Activated CD8-positive, alpha-beta T cell treated with anti-CD3 and anti-CD28 coated beads for 36 hours (primary cell): ENCODE data around the gene KPNA1. TPM values are rescaled to one million over a fixed set of nuclear protein-coding genes. Genes with fewer than 3 reads are reported as not detected.

ENCODE experiments used
- ATAC-seq: fragments of 200-7000 bp; cut with Tn5 transposase; one replicate; pipeline ENCODE4 v1.10.0; 2021; ENCODE audit warnings: mild to moderate bottlenecking, moderate library complexity
- CTCF ChIA-PET: fragments of 350-600 bp; sonication (Branson Sonifier 250); formaldehyde crosslinking; loops from one replicate; lab custom pipeline; 2021; ENCODE audit warnings: antibody characterized with exemption; lab: Charles Lee
- POLR2A ChIA-PET: fragments of 350-600 bp; sonication (Branson Sonifier 250); formaldehyde crosslinking; loops from one replicate; lab custom pipeline; 2021; ENCODE audit warnings: antibody characterized with exemption; lab: Charles Lee
- DNase-seq: peaks from one replicate; pipeline ENCODE4 v3.0.0-alpha.2; 2020
- H3K27ac Mint-ChIP-seq: one replicate; pipeline ENCODE4 v1.8.0; 2021; ENCODE audit warnings: mild to moderate bottlenecking, mixed read lengths
- H3K27me3 Mint-ChIP-seq: one replicate; pipeline ENCODE4 v1.8.0; 2021; ENCODE audit warnings: mixed read lengths
- H3K36me3 Mint-ChIP-seq: one replicate; pipeline ENCODE4 v1.8.0; 2021; ENCODE audit warnings: low read depth, mixed read lengths
- H3K4me1 Mint-ChIP-seq: one replicate; pipeline ENCODE4 v1.8.0; 2021; ENCODE audit warnings: low read depth, mixed read lengths
- H3K4me3 Mint-ChIP-seq: one replicate; pipeline ENCODE4 v1.8.0; 2021; ENCODE audit warnings: mild to moderate bottlenecking, moderate library complexity, mixed read lengths
- H3K9me3 Mint-ChIP-seq: one replicate; pipeline ENCODE4 v1.8.0; 2021; ENCODE audit warnings: mixed read lengths
- CTCF ChIP-seq: fragments of 200-600 bp; IDR thresholded peaks from one replicate; pipeline ENCODE4 v1.8.0; 2022; ENCODE audit warnings: antibody characterized with exemption, mild to moderate bottlenecking
- intact Hi-C: fragments of 100-400 bp; cut with micrococcal nuclease; formaldehyde crosslinking; loops from one replicate; pipeline ENCODE4 v1.10.0; 2022
- total RNA-seq, 2 experiments: library from RNA; stranded (reverse); gene quantifications; one replicate each; pipeline ENCODE4 v1.2.3, GENCODE V29; 2021

KPNA1 gene
- total RNA-seq, 2 experiments from 2014 or later: 46.6 to 47.4 TPM

DNA sequence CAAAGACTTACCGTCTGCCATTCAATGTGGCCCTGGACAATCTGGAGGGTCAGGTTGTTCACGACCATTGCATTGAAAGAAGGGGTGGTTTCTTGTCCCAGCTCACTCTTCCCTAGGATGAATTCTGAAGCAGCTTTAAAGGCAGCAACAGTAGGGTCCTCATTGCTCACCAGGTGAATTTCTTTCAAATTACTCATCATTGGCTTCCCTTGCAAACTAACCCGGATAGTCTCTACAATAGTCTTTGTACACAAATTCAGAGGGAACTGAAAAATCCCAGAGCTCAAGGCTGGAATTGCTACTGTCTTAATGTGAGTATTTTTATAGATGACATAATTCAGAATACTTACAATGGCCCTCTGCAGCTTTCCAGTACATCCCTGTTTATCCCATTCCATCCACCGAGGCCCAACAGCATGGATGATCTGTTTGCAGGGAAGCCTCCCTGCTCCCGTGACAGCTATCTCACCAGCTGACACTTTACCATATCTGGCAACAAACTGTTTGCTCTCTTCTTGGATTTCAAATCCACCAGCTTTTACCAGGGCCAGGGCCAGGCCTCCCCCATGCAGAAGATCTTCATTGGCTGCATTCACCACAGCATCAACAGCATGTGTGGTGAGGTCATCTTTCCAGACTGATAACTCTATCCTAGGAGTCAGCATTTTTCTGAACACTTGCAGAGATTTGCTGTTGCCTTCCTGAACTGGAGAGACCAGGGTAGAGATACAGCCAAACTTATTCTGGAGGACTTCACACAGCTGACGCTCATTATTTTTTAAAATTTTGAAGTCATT, 40.7 kb upstream of the KPNA1 start:
- Mint-ChIP-seq H3K27ac (no peak overlapping the region), H3K36me3 (peaks cover 46% of the 10 kb centered on the region), H3K4me3 (no peak overlapping the region), H3K4me1 (peaks cover 8% of the 10 kb centered on the region), H3K9me3 (no peaks in the 10 kb centered on the region), H3K27me3 (no peaks in the 10 kb centered on the region)
- ChIA-PET CTCF (interaction anchor here (1.6 to 11.8 kb wide), 3 partner anchors 124 to 163 kb away, joined by 4 to 244 read pairs (median 8); partner anchors contain the start of gene PARP14), POLR2A (interaction anchor here (1.7 to 4.0 kb wide), 2 partner anchors 9 to 124 kb away, joined by 6 to 15 read pairs; partner anchors contain the start of genes DTX3L and PARP9)
- intact Hi-C loops: no loop called here
- TF ChIP-seq CTCF: no peak
- ATAC-seq (no peak), DNase-seq (no peak)

DNA sequence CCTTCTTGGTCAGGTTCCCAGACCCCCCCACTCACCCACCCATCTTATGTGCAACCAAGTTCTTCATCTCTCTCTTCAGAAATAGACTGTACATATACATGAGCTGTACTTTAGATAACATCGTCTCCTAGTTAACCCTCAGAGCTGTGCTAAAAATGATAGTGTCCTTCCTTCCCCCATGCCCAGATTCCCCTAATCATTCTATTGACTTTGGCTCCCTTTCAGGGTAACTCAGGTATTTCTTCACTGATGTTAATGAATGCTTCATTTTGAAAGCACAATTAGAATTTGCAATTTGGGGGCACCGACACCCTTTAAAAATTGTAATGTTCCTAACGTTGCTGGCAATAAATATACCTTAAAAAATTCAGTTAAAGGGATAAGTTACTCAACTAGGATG, 38.4 kb upstream of the KPNA1 start:
- intact Hi-C loops: no loop called here
- ATAC-seq (no peak), DNase-seq (no peak)
- no peaks in the 10 kb centered on the region for H3K9me3 Mint-ChIP-seq
- H3K27ac Mint-ChIP-seq: no peak overlapping the region
- H3K4me3 Mint-ChIP-seq: no peak overlapping the region
- H3K4me1 Mint-ChIP-seq: peaks cover 8% of the 10 kb centered on the region
- peaks cover 40% of the 10 kb centered on the region for H3K36me3 Mint-ChIP-seq
- no peak for TF ChIP-seq CTCF
- POLR2A ChIA-PET: no interaction called here
- H3K27me3 Mint-ChIP-seq: no peaks in the 10 kb centered on the region
- CTCF ChIA-PET: no interaction called here

GRCh38 chr3:122548619-122549018, 33.9 kb upstream of the KPNA1 start:
- no peaks in the 10 kb centered on the region for H3K9me3 Mint-ChIP-seq
- TF ChIP-seq CTCF: no peak
- H3K27ac Mint-ChIP-seq: no peak overlapping the region
- H3K4me3 Mint-ChIP-seq: no peak overlapping the region
- POLR2A ChIA-PET: no interaction called here
- DNase-seq: no peak
- H3K27me3 Mint-ChIP-seq: no peaks in the 10 kb centered on the region
- peaks cover 32% of the 10 kb centered on the region for H3K36me3 Mint-ChIP-seq
- H3K4me1 Mint-ChIP-seq: peaks cover 2% of the 10 kb centered on the region
- ATAC-seq: no peak
- CTCF ChIA-PET: interaction anchor here (0.6 to 2.6 kb wide), 7 partner anchors 10 to 156 kb away, joined by 3 to 14 read pairs (median 4); no protein-coding TSS in a partner anchor
- intact Hi-C loops: no loop called here

DNA sequence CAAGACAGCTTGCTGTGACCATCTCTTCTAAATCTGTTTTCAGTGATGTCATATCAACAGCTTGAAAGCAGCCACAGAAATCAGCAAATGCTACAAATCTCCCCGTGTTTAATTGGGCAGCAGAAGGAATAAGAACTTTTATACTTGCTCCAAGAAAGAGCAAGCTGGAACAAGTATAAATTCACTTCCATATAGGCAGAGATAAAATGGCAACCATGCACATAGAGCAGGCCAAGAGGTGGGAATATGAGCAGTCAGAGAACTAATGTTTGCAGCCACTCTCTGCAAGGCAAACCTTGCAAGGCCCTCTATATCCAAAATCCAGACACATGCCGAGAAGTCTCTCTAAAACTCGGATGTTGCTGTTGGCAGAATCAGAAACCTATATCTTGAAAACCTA, 33.3 kb upstream of the KPNA1 start:
- Mint-ChIP-seq H3K4me3 (no peak overlapping the region), H3K27ac (no peak overlapping the region), H3K36me3 (peaks cover 30% of the 10 kb centered on the region), H3K4me1 (peaks cover under 1% of the 10 kb centered on the region), H3K27me3 (no peaks in the 10 kb centered on the region), H3K9me3 (no peaks in the 10 kb centered on the region)
- intact Hi-C loops: no loop called here
- CTCF ChIA-PET: interaction anchor here (0.9 to 2.6 kb wide), 4 partner anchors 11 to 155 kb away, joined by 3 to 14 read pairs (median 6); no protein-coding TSS in a partner anchor
- DNase-seq (no peak), ATAC-seq (no peak)
- POLR2A ChIA-PET: no interaction called here
- TF ChIP-seq CTCF: no peak

- TF ChIP-seq CTCF: no peak
- no peak for ATAC-seq
- H3K27ac Mint-ChIP-seq: no peak overlapping the region
- intact Hi-C loops: no loop called here
- peaks cover 25% of the 10 kb centered on the region for H3K36me3 Mint-ChIP-seq
- no peaks in the 10 kb centered on the region for H3K27me3 Mint-ChIP-seq
- no peaks in the 10 kb centered on the region for H3K4me1 Mint-ChIP-seq
- no peak for DNase-seq
- no peak overlapping the region for H3K4me3 Mint-ChIP-seq
- ChIA-PET CTCF (interaction anchor here (0.9 to 1.6 kb wide), 2 partner anchors 10 to 15 kb away, joined by 3 to 4 read pairs; no protein-coding TSS in a partner anchor), POLR2A (interaction anchor here (0.7 to 1.3 kb wide), 3 partner anchors 12 to 135 kb away, joined by 3 read pairs; partner anchors contain the start of gene PARP14)
- no peaks in the 10 kb centered on the region for H3K9me3 Mint-ChIP-seq
Observed at GRCh38 chr3:122546151-122546550, 31.4 kb upstream of the KPNA1 start.
